Measurements from ENCODE around the gene BBOF1.
"Not testable (repeated sequence)": the region's sequence is repeated elsewhere in the genome, so short reads cannot be mapped to it uniquely, and the experiment has no call there.

BBOF1 gene, protein sequence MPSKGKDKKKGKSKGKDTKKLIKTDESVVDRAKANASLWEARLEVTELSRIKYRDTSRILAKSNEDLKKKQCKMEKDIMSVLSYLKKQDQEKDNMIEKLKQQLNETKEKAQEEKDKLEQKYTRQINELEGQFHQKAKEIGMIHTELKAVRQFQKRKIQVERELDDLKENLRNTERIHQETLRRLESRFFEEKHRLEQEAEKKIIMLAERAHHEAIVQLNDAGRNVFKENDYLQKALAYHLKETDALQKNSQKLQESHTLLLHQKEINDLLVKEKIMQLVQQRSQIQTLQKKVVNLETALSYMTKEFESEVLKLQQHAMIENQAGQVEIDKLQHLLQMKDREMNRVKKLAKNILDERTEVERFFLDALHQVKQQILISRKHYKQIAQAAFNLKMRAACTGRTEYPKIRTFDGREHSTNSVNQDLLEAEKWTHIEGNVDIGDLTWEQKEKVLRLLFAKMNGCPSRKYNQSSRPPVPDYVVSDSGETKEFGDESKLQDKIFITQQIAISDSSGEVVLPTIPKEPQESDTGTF

DNA sequence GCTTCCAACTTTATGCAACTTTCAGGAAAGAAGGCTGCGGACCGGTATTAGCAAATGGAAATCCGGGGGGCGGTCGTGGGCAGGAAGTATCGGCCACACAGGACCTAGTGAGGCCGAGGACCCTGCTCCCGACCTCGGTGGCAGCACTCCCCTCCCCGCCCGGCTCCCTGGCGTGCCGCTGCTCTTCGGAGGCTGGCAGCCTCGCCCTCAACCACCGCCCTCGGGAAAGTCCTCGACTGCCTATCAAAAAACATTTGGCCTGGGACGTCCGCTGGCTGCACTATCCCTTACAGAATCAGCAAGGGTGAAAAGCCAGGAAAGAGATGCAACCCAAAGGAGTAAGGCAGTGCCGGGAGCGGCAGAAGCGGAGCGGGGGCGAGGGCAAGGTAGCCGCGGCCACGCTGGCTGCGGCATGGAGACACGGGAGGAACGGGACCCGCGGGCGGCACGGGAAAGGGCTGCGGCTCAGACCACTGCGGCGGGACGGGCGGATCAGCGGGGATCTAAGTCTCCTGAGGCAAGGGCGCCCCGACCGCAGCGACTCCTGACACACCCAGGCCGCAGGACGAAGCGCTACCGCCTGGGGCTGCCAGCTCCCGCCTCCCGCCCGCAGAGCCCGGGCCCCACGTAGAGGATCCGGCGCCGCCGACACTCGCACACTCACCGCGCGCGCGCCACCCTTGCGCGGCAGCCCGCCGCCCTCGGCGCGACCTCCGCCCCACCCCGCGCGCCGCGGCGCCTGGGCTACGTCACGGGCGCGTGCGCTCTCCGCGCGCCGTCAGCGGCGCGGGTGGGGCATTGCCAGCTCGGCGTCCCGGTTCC is at the start of gene BBOF1, which contains the start of gene ENTPD5:
BBOF1 (plus strand) TSS at position 764 of the 822 bp plus-strand sequence. CDS start 130 bp downstream, outside the sequence.
ENTPD5 (minus strand) TSS at position 703 of the 822 bp plus-strand sequence. CDS start 31,186 bp downstream, outside the sequence.
- Mint-ChIP-seq H3K27me3 (no peaks in the 10 kb centered on the region), H3K4me3 (peak within 1 kb of the TSS; percentile 89), H3K4me1 (ENCODE audit: low read depth) (peaks cover 14% of the 10 kb centered on the region), H3K9me3 (no peaks in the 10 kb centered on the region), H3K27ac (peak within 1 kb of the TSS; percentile 97), H3K36me3 (ENCODE audit: low read depth) (peaks cover 14% of the 10 kb centered on the region)
- DNase-seq = peak; percentile 89

GRCh38 chr14:73973497-73973896 is 45.7 kb upstream of the BBOF1 start:
- no peak for DNase-seq
- Mint-ChIP-seq H3K4me1 (ENCODE audit: low read depth) (no peaks in the 10 kb centered on the region), H3K36me3 (ENCODE audit: low read depth) (peaks cover 65% of the 10 kb centered on the region), H3K9me3 (no peaks in the 10 kb centered on the region), H3K27ac (no peak overlapping the region), H3K27me3 (no peaks in the 10 kb centered on the region), H3K4me3 (no peak overlapping the region)

- Mint-ChIP-seq H3K27me3 (no peaks in the 10 kb centered on the region), H3K27ac (no peak overlapping the region), H3K36me3 (ENCODE audit: low read depth) (peaks cover 51% of the 10 kb centered on the region), H3K9me3 (no peaks in the 10 kb centered on the region), H3K4me3 (no peak overlapping the region), H3K4me1 (ENCODE audit: low read depth) (no peaks in the 10 kb centered on the region)
- no peak for DNase-seq
Measured at GRCh38 chr14:73976125-73976524, 43.0 kb upstream of the BBOF1 start.

GRCh38 chr14:73977896-73978295 is 41.3 kb upstream of the BBOF1 start:
- H3K4me3 Mint-ChIP-seq = no peak overlapping the region
- no peaks in the 10 kb centered on the region for H3K9me3 Mint-ChIP-seq
- no peaks in the 10 kb centered on the region for H3K4me1 Mint-ChIP-seq (ENCODE audit: low read depth)
- peaks cover 40% of the 10 kb centered on the region for H3K36me3 Mint-ChIP-seq (ENCODE audit: low read depth)
- no peak overlapping the region for H3K27ac Mint-ChIP-seq
- H3K27me3 Mint-ChIP-seq = no peaks in the 10 kb centered on the region
- DNase-seq = no peak

DNA sequence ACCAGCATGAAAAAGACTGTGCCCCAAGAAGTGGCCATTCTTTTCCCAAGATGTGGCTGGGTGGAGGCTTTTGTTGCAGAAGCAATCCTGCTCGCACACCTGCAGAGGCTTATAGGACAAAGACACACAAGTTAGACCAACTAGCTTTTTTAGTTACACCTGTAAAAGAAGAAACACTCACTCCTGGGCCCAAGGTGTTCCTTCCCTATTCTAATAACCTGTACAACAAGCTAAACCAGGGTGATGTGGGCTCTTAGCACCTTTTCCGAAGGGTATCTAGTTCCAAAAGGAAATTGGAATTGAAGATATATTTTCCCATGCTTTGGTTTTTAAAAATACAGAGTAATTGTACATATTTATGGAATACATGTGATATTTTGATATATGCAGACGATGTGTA is 31.1 kb upstream of the BBOF1 start:
- no peaks in the 10 kb centered on the region for H3K9me3 Mint-ChIP-seq
- H3K36me3 Mint-ChIP-seq (ENCODE audit: low read depth) = peaks cover 33% of the 10 kb centered on the region
- no peak overlapping the region for H3K27ac Mint-ChIP-seq
- H3K4me3 Mint-ChIP-seq = no peak overlapping the region
- DNase-seq = no peak
- no peaks in the 10 kb centered on the region for H3K4me1 Mint-ChIP-seq (ENCODE audit: low read depth)
- H3K27me3 Mint-ChIP-seq = no peaks in the 10 kb centered on the region

- H3K4me1 Mint-ChIP-seq (ENCODE audit: low read depth); DNase-seq; H3K27ac Mint-ChIP-seq; H3K9me3 Mint-ChIP-seq; H3K27me3 Mint-ChIP-seq; H3K4me3 Mint-ChIP-seq: not testable (repeated sequence)
- H3K36me3 Mint-ChIP-seq (ENCODE audit: low read depth) = peaks cover 32% of the 10 kb centered on the region
Measured at GRCh38 chr14:73988656-73989055, 30.5 kb upstream of the BBOF1 start.

DNA sequence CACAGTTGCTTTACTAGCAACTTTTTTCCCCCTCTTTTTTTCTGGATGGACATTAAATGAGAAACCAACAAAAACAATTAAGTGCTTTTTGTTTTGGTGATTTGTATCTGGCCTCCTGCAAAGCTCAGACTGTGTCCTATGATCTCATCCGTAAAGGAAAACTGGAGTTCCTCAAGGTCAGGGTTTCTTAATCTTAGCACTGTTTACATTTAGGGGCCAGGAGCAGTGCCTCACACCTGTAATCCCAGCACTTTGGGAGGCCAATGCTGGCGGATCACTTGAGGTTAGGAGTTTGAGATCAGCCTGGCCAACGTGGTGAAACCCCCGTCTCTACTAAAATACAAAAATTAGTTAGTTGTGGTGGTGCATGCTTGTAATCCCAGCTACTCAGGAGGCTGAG is 28.1 kb upstream of the BBOF1 start:
- H3K27ac Mint-ChIP-seq = no peak overlapping the region
- H3K4me1 Mint-ChIP-seq (ENCODE audit: low read depth) = no peaks in the 10 kb centered on the region
- H3K4me3 Mint-ChIP-seq = no peak overlapping the region
- peaks cover 25% of the 10 kb centered on the region for H3K36me3 Mint-ChIP-seq (ENCODE audit: low read depth)
- H3K27me3 Mint-ChIP-seq = no peaks in the 10 kb centered on the region
- DNase-seq = no peak
- no peaks in the 10 kb centered on the region for H3K9me3 Mint-ChIP-seq

DNA sequence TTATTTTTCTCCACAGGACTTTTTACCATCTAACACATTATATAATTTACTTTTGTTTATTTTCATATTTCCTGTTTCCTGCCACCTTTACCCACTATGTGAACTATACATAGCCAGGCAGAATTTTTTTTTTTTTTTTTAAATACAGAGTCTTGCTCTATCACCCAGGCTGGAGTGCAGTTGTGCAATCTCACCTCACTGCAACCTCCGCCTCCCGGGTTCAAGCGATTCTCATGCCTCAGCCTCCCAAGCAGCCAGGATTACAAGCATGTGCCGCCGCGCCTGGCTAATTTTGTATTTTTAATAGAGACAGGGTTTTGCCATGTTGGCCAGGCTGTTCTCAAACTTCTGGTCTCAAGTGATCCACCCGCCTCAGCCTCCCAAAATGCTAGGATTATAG is 24.2 kb upstream of the BBOF1 start:
- not testable (repeated sequence) for H3K27ac Mint-ChIP-seq; H3K9me3 Mint-ChIP-seq; H3K4me3 Mint-ChIP-seq; H3K4me1 Mint-ChIP-seq (ENCODE audit: low read depth); DNase-seq; H3K27me3 Mint-ChIP-seq
- peaks cover 17% of the 10 kb centered on the region for H3K36me3 Mint-ChIP-seq (ENCODE audit: low read depth)

- Mint-ChIP-seq H3K4me3 (no peak overlapping the region), H3K9me3 (no peaks in the 10 kb centered on the region), H3K4me1 (ENCODE audit: low read depth) (no peaks in the 10 kb centered on the region), H3K27ac (no peak overlapping the region), H3K27me3 (no peaks in the 10 kb centered on the region), H3K36me3 (ENCODE audit: low read depth) (peaks cover 17% of the 10 kb centered on the region)
- DNase-seq = no peak
Measured at GRCh38 chr14:73995977-73996378, 23.2 kb upstream of the BBOF1 start.

GRCh38 chr14:73996731-73997107 is 22.4 kb upstream of the BBOF1 start:
- H3K36me3 Mint-ChIP-seq (ENCODE audit: low read depth) = peaks cover 15% of the 10 kb centered on the region
- H3K27ac Mint-ChIP-seq = no peak overlapping the region
- H3K4me1 Mint-ChIP-seq (ENCODE audit: low read depth) = no peaks in the 10 kb centered on the region

GRCh38 chr14:73997108-73997943 is 21.8 kb upstream of the BBOF1 start:
- DNase-seq = no peak
- H3K4me3 Mint-ChIP-seq = no peak overlapping the region
- H3K36me3 Mint-ChIP-seq (ENCODE audit: low read depth) = peaks cover 15% of the 10 kb centered on the region
- no peaks in the 10 kb centered on the region for H3K27me3 Mint-ChIP-seq
- no peak overlapping the region for H3K27ac Mint-ChIP-seq
- H3K9me3 Mint-ChIP-seq = no peaks in the 10 kb centered on the region
- no peaks in the 10 kb centered on the region for H3K4me1 Mint-ChIP-seq (ENCODE audit: low read depth)

More at GRCh38 chr14:73996731-73997107, 22.4 kb upstream of the BBOF1 start:
- no peak overlapping the region for H3K4me3 Mint-ChIP-seq
- H3K9me3 Mint-ChIP-seq = no peaks in the 10 kb centered on the region
- DNase-seq = no peak
- no peaks in the 10 kb centered on the region for H3K27me3 Mint-ChIP-seq

- no peak for DNase-seq
- no peak overlapping the region for H3K4me3 Mint-ChIP-seq
- H3K36me3 Mint-ChIP-seq (ENCODE audit: low read depth) = peaks cover 15% of the 10 kb centered on the region
- H3K27me3 Mint-ChIP-seq = no peaks in the 10 kb centered on the region
- H3K9me3 Mint-ChIP-seq = no peaks in the 10 kb centered on the region
- no peaks in the 10 kb centered on the region for H3K4me1 Mint-ChIP-seq (ENCODE audit: low read depth)
- H3K27ac Mint-ChIP-seq = no peak overlapping the region
Measured at GRCh38 chr14:73997944-73998447, 21.2 kb upstream of the BBOF1 start.

DNA sequence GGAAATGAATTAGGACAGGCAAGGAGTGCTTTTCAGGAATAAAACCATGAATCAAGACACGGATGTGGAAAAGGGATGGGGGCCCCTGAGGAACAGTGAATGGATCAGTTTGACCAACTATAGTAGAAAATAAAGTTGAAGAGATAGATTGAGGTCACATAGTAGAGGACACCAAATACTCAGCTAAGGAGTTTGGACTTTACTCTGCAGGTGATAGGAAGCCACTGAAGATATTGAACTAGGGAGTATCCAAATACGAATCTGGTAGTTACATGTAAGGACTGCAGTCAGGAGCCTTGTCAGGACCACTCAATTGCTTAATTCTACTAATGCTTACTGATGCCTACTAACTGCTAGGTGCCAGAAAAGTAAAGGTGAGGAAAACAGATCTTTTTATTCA is 20.4 kb upstream of the BBOF1 start:
- H3K4me1 Mint-ChIP-seq (ENCODE audit: low read depth) = no peaks in the 10 kb centered on the region
- H3K4me3 Mint-ChIP-seq = no peak overlapping the region
- H3K27me3 Mint-ChIP-seq = no peaks in the 10 kb centered on the region
- no peaks in the 10 kb centered on the region for H3K9me3 Mint-ChIP-seq
- H3K27ac Mint-ChIP-seq = no peak overlapping the region
- no peak for DNase-seq
- peaks cover 21% of the 10 kb centered on the region for H3K36me3 Mint-ChIP-seq (ENCODE audit: low read depth)

- H3K36me3 Mint-ChIP-seq (ENCODE audit: low read depth) = peaks cover 36% of the 10 kb centered on the region
- not testable (repeated sequence) for DNase-seq; H3K27me3 Mint-ChIP-seq; H3K27ac Mint-ChIP-seq; H3K4me1 Mint-ChIP-seq (ENCODE audit: low read depth); H3K4me3 Mint-ChIP-seq; H3K9me3 Mint-ChIP-seq
Measured at GRCh38 chr14:74005664-74006063, 13.5 kb upstream of the BBOF1 start.
